ENCODE measurements around the gene CD80. TPM values are rescaled to one million over a fixed set of nuclear protein-coding genes. Genes with fewer than 3 reads are reported as not detected.

Gene CD80
- total RNA-seq, 4 donors from 2014 or later: 2.4 to 13.8 TPM; not detected in 2

DNA sequence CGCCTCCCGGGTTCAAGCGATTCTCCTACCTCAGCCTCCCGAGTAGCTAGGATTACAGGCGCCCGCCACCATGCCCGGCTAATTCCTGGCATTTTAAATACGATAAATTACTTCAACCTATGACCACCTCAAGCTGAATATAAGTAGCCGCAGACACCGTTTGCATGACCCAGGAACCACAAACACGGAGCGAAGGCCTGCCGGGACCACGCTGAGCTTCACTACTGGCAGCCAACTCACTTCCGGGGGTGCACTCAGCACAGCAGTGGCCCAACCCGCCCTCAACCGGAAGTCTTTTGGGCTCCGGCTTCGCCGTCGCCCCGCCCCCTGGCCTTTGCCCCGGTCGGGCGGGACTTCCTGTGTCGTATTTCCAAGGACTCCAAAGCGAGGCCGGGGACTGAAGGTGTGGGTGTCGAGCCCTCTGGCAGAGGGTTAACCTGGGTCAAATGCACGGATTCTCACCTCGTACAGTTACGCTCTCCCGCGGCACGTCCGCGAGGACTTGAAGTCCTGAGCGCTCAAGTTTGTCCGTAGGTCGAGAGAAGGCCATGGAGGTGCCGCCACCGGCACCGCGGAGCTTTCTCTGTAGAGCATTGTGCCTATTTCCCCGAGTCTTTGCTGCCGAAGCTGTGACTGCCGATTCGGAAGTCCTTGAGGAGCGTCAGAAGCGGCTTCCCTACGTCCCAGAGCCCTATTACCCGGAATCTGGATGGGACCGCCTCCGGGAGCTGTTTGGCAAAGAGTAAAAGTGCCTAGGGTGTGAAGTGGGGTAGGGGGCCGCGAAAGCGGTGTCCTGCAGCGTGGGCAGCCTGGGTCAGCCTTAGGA lies 61.0 kb downstream of the CD80 start, which contains the start of gene TIMMDC1:
Gene TIMMDC1, plus strand, starts transcription at position 362 of the 826 bp plus-strand sequence. Its CDS starts 187 bp downstream, at position 549.
- peak within 1 kb of the TSS; percentile 92 to 99 (median 96) for H3K27ac ChIP-seq
- H3K9me3 ChIP-seq: no peaks in the 10 kb centered on the region
- peak; percentile 88 to 96 (median 95) for TF ChIP-seq POLR2AphosphoS5 (IDR thresholded peaks at IDR 0.05)
- no peak for TF ChIP-seq EP300 (IDR thresholded peaks at IDR 0.05; ENCODE audit: low read depth)
- TF ChIP-seq, protein P1, sequence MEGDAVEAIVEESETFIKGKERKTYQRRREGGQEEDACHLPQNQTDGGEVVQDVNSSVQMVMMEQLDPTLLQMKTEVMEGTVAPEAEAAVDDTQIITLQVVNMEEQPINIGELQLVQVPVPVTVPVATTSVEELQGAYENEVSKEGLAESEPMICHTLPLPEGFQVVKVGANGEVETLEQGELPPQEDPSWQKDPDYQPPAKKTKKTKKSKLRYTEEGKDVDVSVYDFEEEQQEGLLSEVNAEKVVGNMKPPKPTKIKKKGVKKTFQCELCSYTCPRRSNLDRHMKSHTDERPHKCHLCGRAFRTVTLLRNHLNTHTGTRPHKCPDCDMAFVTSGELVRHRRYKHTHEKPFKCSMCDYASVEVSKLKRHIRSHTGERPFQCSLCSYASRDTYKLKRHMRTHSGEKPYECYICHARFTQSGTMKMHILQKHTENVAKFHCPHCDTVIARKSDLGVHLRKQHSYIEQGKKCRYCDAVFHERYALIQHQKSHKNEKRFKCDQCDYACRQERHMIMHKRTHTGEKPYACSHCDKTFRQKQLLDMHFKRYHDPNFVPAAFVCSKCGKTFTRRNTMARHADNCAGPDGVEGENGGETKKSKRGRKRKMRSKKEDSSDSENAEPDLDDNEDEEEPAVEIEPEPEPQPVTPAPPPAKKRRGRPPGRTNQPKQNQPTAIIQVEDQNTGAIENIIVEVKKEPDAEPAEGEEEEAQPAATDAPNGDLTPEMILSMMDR (IDR thresholded peaks at IDR 0.05): no peak
- peak; percentile 93 for TF ChIP-seq POLR2A (IDR thresholded peaks at IDR 0.05)
- WGBS, 2 donors (ENCODE audit: low coverage in 1 of 2): 1% methylated on average over 48 of the region's 58 CpGs; no CpG with 5 or more reads in 1 of the 2 donors
- intact Hi-C loops (cut with DNase I; ENCODE audit: low total_unique reads): no loop called here
- H3K36me3 ChIP-seq: peaks cover 0 to 6% (median 0%) of the 10 kb centered on the region in 4 donors
- peak; percentile 98 for DNase-seq
- in situ Hi-C loops (cut with MboI; ENCODE audit: low pct_ligation_motif_present in 1 of 4, low pct_unique_long_range_greater_than_20kb in 1 of 4, low sequenced_read_pairs in 3 of 4): loop anchor here in 2 of 4 donors (25.0 kb wide), 2 partner anchors 189 to 864 kb away; partner anchors contain the start of gene COX17 (in 1 of the 2)
- H3K4me1 ChIP-seq: peaks cover 20 to 38% (median 25%) of the 10 kb centered on the region in 4 donors
- peak within 1 kb of the TSS; percentile 59 to 93 (median 78) for H3K4me3 ChIP-seq
- no peaks in the 10 kb centered on the region for H3K27me3 ChIP-seq

DNA sequence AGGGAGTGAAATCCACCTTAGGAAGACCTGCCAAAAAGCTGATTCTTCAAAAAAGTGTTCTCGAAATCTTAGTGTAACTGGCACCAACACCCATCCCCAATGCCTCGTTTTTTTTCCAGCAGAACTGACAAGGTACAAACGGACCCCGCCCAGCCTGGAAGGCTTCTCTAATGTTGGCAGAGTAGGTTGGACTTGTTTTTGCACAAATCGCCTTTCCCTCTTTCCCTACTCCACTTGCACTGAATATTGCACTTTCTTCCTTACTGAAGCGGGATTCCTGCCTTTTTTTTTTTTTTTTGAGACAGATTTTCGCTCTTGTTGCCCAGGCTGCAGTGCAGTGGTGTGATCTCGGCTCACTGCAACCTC lies 61.6 kb downstream of the CD80 start:
- no peaks in the 10 kb centered on the region for H3K27me3 ChIP-seq
- WGBS, 2 donors (ENCODE audit: low coverage in 1 of 2): 5 to 10% methylated on average over 6 to 8 of the region's 8 CpGs
- TF ChIP-seq POLR2A (IDR thresholded peaks at IDR 0.05) (no peak), POLR2AphosphoS5 (IDR thresholded peaks at IDR 0.05) (no peak)
- peaks cover 0 to 3% (median 0%) of the 10 kb centered on the region in 4 donors for H3K36me3 ChIP-seq
- no peaks in the 10 kb centered on the region for H3K9me3 ChIP-seq
- intact Hi-C loops (cut with DNase I; ENCODE audit: low total_unique reads): no loop called here
- in situ Hi-C loops (cut with MboI; ENCODE audit: low pct_ligation_motif_present in 1 of 4, low pct_unique_long_range_greater_than_20kb in 1 of 4, low sequenced_read_pairs in 3 of 4): loop anchor here in 2 of 4 donors (25.0 kb wide), 2 partner anchors 189 to 864 kb away; partner anchors contain the start of gene COX17 (in 1 of the 2)
- H3K4me3 ChIP-seq: peak overlapping the region; percentile 59 to 93 (median 64)
- peak overlapping the region; percentile 92 to 99 (median 96) for H3K27ac ChIP-seq
- DNase-seq: peak; percentile 45
- peaks cover 20 to 38% (median 25%) of the 10 kb centered on the region in 4 donors for H3K4me1 ChIP-seq

DNA sequence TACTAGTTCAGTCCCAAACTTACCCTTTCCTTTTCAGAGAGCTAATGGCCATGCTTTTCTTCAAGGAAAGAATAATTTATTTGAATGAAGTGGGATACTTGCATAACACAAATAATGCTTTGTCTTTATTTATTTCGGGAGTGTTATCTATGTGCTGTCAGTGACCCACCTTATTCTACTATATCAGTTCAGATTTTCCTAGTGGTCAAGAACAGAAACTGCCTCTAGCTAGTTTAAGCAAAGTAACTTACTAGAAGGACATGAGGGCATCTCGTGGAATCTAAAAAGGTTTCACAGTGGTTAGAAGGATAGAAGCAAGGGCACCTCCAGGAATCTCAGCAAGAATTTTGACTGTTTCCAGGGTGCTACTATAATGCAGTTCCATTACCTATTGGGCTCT lies 64.8 kb downstream of the CD80 start:
- H3K4me1 ChIP-seq: peaks cover 6 to 14% (median 9%) of the 10 kb centered on the region in 4 donors
- TF ChIP-seq, protein P1 (IDR thresholded peaks at IDR 0.05): no peak
- TF ChIP-seq EP300 (IDR thresholded peaks at IDR 0.05; ENCODE audit: low read depth) (no peak), POLR2AphosphoS5 (IDR thresholded peaks at IDR 0.05) (no peak), POLR2A (IDR thresholded peaks at IDR 0.05) (no peak)
- in situ Hi-C loops (cut with MboI; ENCODE audit: low pct_ligation_motif_present in 1 of 4, low pct_unique_long_range_greater_than_20kb in 1 of 4, low sequenced_read_pairs in 3 of 4): loop anchor here in 2 of 4 donors (25.0 kb wide), 2 partner anchors 193 to 868 kb away; partner anchors contain the start of gene COX17 (in 1 of the 2)
- H3K27me3 ChIP-seq: no peaks in the 10 kb centered on the region
- H3K36me3 ChIP-seq: peaks cover 0 to 5% (median 0%) of the 10 kb centered on the region in 4 donors
- intact Hi-C loops (cut with DNase I; ENCODE audit: low total_unique reads): no loop called here
- no peaks in the 10 kb centered on the region for H3K9me3 ChIP-seq
- DNase-seq: no peak
- H3K4me3 ChIP-seq: no peak overlapping the region
- 83 to 97% methylated on average over 2 of the region's 2 CpGs for WGBS, 2 donors (ENCODE audit: low coverage in 1 of 2)
- no peak overlapping the region for H3K27ac ChIP-seq

DNA sequence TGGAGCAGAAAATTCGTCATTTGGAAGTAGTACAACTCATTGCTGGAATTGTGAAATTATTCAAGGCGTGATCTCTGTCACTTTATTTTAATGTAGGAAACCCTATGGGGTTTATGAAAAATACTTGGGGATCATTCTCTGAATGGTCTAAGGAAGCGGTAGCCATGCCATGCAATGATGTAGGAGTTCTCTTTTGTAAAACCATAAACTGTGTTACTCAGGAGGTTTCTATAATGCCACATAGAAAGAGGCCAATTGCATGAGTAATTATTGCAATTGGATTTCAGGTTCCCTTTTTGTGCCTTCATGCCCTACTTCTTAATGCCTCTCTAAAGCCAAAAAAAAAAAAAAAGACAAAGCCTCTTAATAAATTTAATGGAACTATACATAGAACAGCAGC lies 66.6 kb downstream of the CD80 start:
- 84 to 93% methylated on average over 3 of the region's 3 CpGs for WGBS, 2 donors (ENCODE audit: low coverage in 1 of 2)
- no peaks in the 10 kb centered on the region for H3K27me3 ChIP-seq
- H3K4me3 ChIP-seq: no peak overlapping the region
- in situ Hi-C loops (cut with MboI; ENCODE audit: low pct_ligation_motif_present in 1 of 4, low pct_unique_long_range_greater_than_20kb in 1 of 4, low sequenced_read_pairs in 3 of 4) (loop anchor here in 2 of 4 donors (25.0 kb wide), 2 partner anchors 194 to 869 kb away; partner anchors contain the start of gene COX17 (in 1 of the 2)), intact Hi-C loops (cut with DNase I; ENCODE audit: low total_unique reads) (no loop called here)
- DNase-seq: no peak
- peaks cover 0 to 13% (median 4%) of the 10 kb centered on the region in 4 donors for H3K36me3 ChIP-seq
- TF ChIP-seq, protein P1 (IDR thresholded peaks at IDR 0.05): no peak
- TF ChIP-seq POLR2A (IDR thresholded peaks at IDR 0.05): no peak
- no peak for TF ChIP-seq EP300 (IDR thresholded peaks at IDR 0.05; ENCODE audit: low read depth)
- no peak for TF ChIP-seq POLR2AphosphoS5 (IDR thresholded peaks at IDR 0.05)
- H3K9me3 ChIP-seq: no peaks in the 10 kb centered on the region
- H3K27ac ChIP-seq: no peak overlapping the region
- peaks cover 0 to 8% (median 4%) of the 10 kb centered on the region in 4 donors for H3K4me1 ChIP-seq

Data from transverse colon (tissue), 4 donors.